ENCODE measurements around the gene DYSF. TPM values are rescaled to one million over a fixed set of nuclear protein-coding genes. Genes with fewer than 3 reads are reported as not detected.

Gene DYSF
- total RNA-seq, 1 donor from 2014 or later: 21.8 TPM

DNA sequence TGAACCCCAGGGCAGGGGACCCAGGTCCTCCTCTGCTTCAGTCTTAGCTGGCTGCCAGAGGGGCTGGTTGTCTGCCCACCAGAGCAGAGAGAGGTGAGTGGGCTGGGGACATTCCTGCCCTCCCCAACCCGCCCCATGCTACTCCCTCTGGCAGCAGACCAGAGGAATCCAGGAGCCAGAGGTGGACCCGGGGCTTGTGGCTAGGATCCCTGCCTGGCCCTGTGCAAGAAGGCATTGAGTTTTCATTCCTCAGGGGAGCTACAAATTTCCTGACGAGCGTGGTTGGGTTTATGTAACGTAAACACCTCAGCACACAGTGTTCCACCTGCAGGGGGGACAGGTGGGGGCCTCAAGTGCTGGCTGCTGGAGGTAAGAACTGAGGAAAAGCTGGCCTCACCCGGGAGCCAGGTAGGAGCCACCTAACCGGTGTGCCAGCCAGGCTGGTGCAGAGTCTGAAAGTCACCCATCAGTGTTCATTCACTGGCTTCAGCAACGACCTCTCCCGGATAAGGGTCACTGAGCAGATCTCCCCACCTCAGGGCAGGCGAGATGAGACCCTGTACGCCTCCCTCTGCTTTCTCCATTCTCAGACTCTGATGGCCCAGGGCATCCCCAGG lies 246.8 kb downstream of the DYSF start:
- intact Hi-C loops (cut with DNase I): no loop called here
- no peak for ATAC-seq
- DNase-seq (ENCODE audit: low spot score): peak; percentile 48

GRCh38 chr2:71700658-71701397 lies 247.5 kb downstream of the DYSF start:
- ATAC-seq (peak; percentile 93), DNase-seq (ENCODE audit: low spot score) (peak; percentile 76)
- intact Hi-C loops (cut with DNase I): no loop called here

DNA sequence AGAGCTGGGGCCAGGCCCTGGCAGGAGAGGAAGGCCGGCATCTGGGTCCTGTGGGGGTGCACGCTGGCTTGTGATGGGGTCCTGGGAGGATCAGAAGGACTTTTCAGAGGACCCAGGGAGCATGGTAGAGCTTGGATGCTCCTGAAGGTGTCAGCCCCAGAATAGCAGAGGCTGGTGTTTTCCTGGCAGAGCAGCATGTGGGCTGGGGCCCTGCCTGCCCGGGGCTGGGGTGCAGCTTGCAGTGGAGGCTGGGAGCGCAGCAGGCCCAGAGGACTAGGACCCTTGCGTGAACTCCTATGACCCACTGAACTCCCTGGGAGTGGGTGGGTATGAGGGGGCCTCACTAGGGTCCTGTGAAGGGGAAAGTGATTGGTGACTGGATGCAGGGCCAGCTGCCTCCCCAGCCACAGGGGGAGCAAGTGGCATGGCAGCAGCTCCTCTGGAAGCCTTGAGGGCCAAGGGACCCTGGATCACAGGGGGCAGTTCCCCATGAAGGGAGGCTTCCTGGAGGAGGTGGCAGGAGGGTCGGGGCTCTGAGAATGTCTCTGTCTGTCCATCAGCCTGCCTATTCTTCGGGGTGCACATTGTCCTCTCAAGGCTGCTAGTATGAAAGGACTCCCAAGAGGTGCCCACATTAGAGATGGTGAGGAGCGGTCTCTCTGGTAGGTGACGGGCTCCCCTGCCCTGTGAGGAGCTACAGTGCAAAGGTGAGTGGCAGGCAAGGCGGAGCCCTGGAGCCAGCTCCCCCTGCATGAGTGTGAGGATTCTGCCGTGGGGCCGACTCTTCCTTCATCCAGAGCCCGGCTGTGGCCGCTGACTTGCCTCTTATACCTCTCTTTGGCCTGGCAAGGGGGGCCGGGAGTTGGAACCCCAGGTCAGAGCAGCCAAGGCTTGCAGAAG lies 249.0 kb downstream of the DYSF start:
- intact Hi-C loops (cut with DNase I): no loop called here
- ATAC-seq (no peak), DNase-seq (ENCODE audit: low spot score) (peak; percentile 41)

GRCh38 chr2:71702971-71703898 lies 249.9 kb downstream of the DYSF start:
- intact Hi-C loops (cut with DNase I): no loop called here
- ATAC-seq (no peak), DNase-seq (ENCODE audit: low spot score) (peak; percentile 35)

DNA sequence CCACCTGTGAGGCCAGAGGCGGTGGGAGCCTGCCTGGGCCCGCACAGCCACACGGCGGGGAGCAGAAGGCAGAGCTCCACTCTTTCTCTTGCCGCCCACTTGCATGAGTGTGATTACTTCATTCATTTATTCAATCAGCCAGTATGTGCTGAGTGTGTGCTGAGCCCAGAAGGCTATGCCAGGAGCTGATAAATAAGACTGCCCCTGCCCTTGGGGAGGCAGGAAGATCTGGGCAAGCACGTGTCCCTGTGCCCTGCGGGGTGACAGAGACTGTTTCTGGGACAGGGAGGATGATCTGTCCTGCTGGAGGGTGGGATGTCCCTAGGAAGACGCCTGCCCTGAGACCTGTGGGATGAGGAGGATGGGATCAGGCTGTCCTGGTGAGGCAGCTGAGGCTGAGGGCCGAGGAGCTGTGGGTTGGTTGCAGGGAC lies 250.8 kb downstream of the DYSF start:
- DNase-seq (ENCODE audit: low spot score): peak; percentile 33
- intact Hi-C loops (cut with DNase I): no loop called here

GRCh38 chr2:71704688-71705087 lies 251.3 kb downstream of the DYSF start:
- DNase-seq (ENCODE audit: low spot score): peak; percentile 38
- intact Hi-C loops (cut with DNase I): no loop called here
- no peak for ATAC-seq

More for the DNA sequence above, 250.8 kb downstream of the DYSF start:
- ATAC-seq: no peak

DNA sequence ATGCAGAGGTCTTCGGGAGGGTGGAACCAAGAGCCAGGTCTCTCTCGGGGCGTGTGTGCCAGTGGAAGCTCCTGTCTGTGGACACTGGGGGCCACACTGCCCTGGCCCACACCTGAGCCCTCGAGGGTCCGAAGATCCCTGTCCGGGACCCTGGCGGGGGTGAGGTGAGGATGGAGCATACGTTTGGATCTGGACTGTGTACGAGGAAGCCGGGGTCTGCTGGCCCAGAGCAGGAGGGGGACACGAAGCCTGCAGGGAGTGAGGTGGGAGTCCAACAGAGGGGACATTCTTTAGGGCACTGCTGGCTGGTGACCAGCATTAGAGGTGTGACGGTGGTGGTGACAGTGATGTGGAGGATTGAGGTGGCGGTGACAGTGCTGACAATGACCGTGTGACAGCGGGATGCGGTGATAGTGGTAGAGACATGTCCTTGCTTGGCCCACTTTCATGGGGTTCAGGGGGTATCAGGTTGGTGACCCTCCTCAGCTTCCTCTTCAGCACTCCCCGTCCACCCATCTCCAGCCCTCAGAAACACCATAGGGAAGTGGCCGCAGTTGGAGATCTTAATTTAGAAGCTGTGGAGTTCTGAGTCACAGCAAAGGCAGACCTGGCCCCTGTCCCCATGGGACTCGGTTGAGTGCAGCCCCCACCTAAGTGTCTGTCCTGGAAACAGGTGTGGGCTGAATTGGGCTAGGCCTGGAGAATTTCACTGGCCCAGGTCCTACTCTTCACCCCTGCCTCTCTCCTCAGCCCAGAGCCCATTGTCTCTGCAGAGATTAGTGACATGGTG lies 252.0 kb downstream of the DYSF start:
- DNase-seq (ENCODE audit: low spot score) (peak; percentile 33), ATAC-seq (no peak)
- intact Hi-C loops (cut with DNase I): no loop called here

- ATAC-seq (no peak), DNase-seq (ENCODE audit: low spot score) (peak; percentile 28)
- intact Hi-C loops (cut with DNase I): no loop called here
Measured at GRCh38 chr2:71706121-71706520, 252.8 kb downstream of the DYSF start.

GRCh38 chr2:71706836-71707235 lies 253.5 kb downstream of the DYSF start:
- intact Hi-C loops (cut with DNase I): no loop called here
- DNase-seq (ENCODE audit: low spot score) (no peak), ATAC-seq (no peak)

DNA sequence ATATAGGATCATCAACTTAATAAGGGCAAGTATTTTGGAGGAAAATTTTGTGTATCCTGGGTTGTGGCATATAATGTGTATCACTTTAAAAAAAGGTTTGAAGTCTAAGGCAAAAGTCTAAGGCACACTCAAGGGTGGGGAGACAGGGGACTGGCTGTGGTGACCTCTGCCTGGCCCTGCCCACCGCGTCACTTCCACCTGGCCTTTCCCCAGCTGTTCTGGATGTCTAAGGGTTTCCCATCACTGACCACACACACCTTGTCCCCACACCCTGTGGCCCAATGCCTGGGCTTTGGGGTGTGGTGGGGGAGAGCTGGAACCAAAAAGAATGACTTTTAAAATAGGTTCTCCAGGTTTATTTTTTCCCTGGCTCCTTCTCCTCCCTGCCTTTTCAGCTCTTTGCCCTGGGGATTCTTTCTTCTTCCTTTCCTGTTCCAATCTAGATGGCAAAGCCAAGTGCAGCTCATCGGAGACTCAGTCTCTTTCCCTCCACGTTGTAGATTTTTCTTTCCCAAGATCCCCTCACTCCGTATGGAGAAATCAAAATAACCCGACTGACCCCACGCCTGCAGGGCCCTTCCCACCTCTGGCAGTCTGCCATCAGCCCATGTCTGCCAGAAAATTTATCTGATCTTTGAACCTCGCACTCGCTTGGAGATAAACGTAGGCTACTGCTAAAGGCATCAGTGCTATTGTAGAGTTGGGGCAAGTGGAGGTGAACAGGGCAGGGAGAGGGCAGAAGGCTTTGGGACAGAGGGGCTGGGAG lies 257.2 kb downstream of the DYSF start:
- intact Hi-C loops (cut with DNase I): no loop called here
- DNase-seq (ENCODE audit: low spot score) (peak; percentile 64), ATAC-seq (peak; percentile 48)

DNA sequence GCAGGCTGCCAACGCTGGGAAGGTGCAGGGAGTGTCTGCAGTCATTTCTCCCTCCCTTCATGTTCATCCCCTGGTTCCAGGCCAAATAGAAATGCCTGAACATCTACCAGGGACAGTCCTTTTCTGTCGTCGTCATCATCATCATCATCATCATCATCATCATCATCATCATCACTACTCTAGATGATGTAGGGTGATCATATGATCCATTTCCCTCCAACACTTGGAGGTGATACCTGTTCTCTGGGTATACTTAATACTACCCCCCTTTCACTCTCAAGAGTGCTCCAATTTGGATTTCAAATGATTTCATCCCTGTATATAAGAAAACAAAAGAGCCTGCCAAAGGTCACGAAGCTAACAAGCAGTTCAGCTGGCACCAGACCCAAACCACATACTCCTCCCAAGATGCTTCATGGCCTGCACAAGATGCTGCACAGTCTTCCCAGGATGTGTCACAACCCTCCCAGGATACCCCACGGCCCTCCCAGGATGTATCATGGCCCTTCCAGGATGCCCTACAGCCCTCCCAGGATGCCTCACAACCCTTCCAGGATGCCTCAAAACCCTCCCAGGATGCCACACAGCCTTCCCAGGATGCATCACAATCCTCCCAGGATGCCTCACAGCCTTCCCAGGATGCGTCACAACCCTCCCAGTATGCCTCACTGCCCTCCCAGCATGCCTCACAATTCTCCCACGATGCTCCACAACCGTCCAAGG lies 257.9 kb downstream of the DYSF start:
- DNase-seq (ENCODE audit: low spot score): peak; percentile 65
- intact Hi-C loops (cut with DNase I): no loop called here

GRCh38 chr2:71712158-71712818 lies 258.9 kb downstream of the DYSF start:
- ATAC-seq (no peak), DNase-seq (ENCODE audit: low spot score) (no peak)
- intact Hi-C loops (cut with DNase I): no loop called here

More for the DNA sequence above, 257.9 kb downstream of the DYSF start:
- ATAC-seq: peak; percentile 78

- intact Hi-C loops (cut with DNase I): no loop called here
- DNase-seq (ENCODE audit: low spot score) (peak; percentile 52), ATAC-seq (no peak)
Measured at GRCh38 chr2:71713581-71714580, 260.5 kb downstream of the DYSF start.

DNA sequence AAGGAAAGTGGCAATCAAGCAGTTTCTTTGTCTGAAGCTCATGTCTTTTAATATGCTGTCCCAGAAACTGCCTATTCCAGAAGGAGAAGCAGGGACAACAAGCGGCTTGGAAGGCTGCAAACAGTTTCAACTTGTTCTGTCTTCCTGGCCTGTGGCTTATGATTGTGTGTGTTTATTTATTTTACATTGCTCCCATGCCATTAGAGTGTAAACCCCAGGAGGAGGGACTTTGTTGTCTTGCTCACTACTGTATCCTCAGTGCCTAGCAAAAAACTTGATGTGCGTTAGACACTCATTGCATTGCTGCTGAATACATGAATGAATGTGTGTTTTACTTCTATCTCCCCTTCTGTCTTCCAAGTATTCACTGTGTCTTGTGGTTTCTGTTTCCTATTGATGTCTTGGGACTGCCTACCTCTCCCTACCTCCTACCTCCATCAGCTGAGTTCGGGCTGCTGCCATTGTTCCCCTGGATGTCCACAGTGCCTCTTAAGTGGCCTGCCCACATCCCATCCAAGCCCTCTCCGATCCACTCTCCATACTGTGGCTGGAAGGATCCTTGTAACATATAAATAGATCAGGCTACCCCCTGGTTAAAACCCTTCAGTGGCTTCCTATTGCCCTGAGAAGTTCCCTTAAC lies 261.4 kb downstream of the DYSF start:
- DNase-seq (ENCODE audit: low spot score): no peak
- intact Hi-C loops (cut with DNase I): no loop called here
- no peak for ATAC-seq

Data from sciatic nerve (tissue), 2 donors.